ENCODE data around the gene ARRDC3. TPM values are rescaled to one million over a fixed set of nuclear protein-coding genes. Genes with fewer than 3 reads are reported as not detected.

The ARRDC3 gene
- total and polyA plus RNA-seq, 9 of the 15 experiments (the other 6 are each of a cell fraction or from before 2014, with no cell fraction given), result 15.3 to 58.1 (median 39.4) TPM

- no peak for TF ChIP-seq ZBTB5 (IDR thresholded peaks at IDR 0.05)
- 0 out of 4 replicates have a peak, but pooled peaks of 1 of the 2 experiments have one; percentile 40 for TF ChIP-seq TBL1XR1 (IDR thresholded peaks at IDR 0.05; ENCODE audit: low read length in 2 of 2)
- no peak for TF ChIP-seq CHAMP1 (IDR thresholded peaks at IDR 0.05)
- TF ChIP-seq MGA (IDR thresholded peaks at IDR 0.05), result no peak
- no peak; the same call in 1 of the 2 replicates for TF ChIP-seq CREB1 (IDR thresholded peaks at IDR 0.05)
- no peak; the same call in none of the 2 replicates for TF ChIP-seq CREB1 (CRISPR knock-in tag; IDR thresholded peaks at IDR 0.05)
- no peak for TF ChIP-seq NUFIP1 (IDR thresholded peaks at IDR 0.05; ENCODE audit: partially characterized antibody)
- no peak for TF ChIP-seq ZNF41 (CRISPR knock-in tag; conservative IDR thresholded peaks at IDR 0.05)
- 0 out of 2 replicates have a peak, but pooled peaks have one; percentile 8 for TF ChIP-seq MAX (CRISPR knock-in tag; IDR thresholded peaks at IDR 0.05)
- TF ChIP-seq MYBL2 (IDR thresholded peaks at IDR 0.05; ENCODE audit: low read depth), result no peak
- TF ChIP-seq MYBL2 (CRISPR knock-in tag; IDR thresholded peaks at IDR 0.05; ENCODE audit: borderline replicate concordance), result no peak
- peak; percentile 40; the same call in 1 of the 2 replicates for TF ChIP-seq BHLHE40 (IDR thresholded peaks at IDR 0.05; ENCODE audit: low read length)
Observed at GRCh38 chr5:91379914-91380490, 3.1 kb downstream of the ARRDC3 start (continued).
